Peyer's patch (tissue), 4 donors: Measurements from ENCODE around the gene PLAA. TPM values are rescaled to one million over a fixed set of nuclear protein-coding genes. Genes with fewer than 3 reads are reported as not detected.
"Not testable (repeated sequence)": the region's sequence is repeated elsewhere in the genome, so short reads cannot be mapped to it uniquely, and the experiment has no call there.

Experiments used
- DNase-seq, 3 donors: peaks; one replicate each; pipeline ENCODE4 v3.0.0-alpha.2; 2017 to 2019
- H3K27ac ChIP-seq, 4 donors: fragments of 200-600 bp; sonication (generic); one replicate each; pipeline ENCODE4 v1.5.1; 2016 to 2019
- H3K27me3 ChIP-seq, 2 donors: fragments of 200-600 bp; sonication (generic); one replicate each; pipeline ENCODE4 v1.5.1; 2019
- H3K36me3 ChIP-seq, 3 donors: fragments of 200-600 bp; sonication (generic); one replicate each; pipeline ENCODE4 v1.5.1; 2016 to 2019
- H3K4me1 ChIP-seq, 4 donors: fragments of 200-600 bp; sonication (generic); one replicate each; pipeline ENCODE4 v1.5.1; 2016 to 2019
- H3K4me3 ChIP-seq, 4 donors: fragments of 200-600 bp; sonication (generic); 1 replicate in 3 of 4; 2 replicates in 1 of 4; pipeline ENCODE4 v1.5.1; 2016 to 2019; ENCODE audit warnings: mild to moderate bottlenecking in 1 of 4
- H3K9me3 ChIP-seq, 4 donors: fragments of 200-600 bp; sonication (generic); one replicate each; pipeline ENCODE4 v1.5.1; 2016 to 2019; ENCODE audit warnings: mild to moderate bottlenecking in 1 of 4
- POLR2A ChIP-seq, 2 donors: fragments of 450-650 bp; IDR thresholded peaks; one replicate each; pipeline ENCODE4 v1.5.1; 2017; ENCODE audit warnings: antibody characterized with exemption in 2 of 2, mild to moderate bottlenecking in 2 of 2, moderate library complexity in 2 of 2
- small RNA-seq, 2 donors: library from RNA; depleted of rRNA; stranded (forward); fragments of <200 nt; gene quantifications; one replicate each; pipeline ENCODE3, GENCODE V24; 2016
- total RNA-seq, 4 donors: library from RNA; depleted of rRNA; stranded (reverse); fragments of >200 nt; gene quantifications; one replicate each; pipeline ENCODE4 v1.1.0, GENCODE V29; 2016
- TF ChIP-seq, protein P1 (sequence below), 6 experiments: fragments of 450-650 bp in 4 of 6; fragments of 200-600 bp in 2 of 6; sonication (generic) in 1 of 6; IDR thresholded peaks; one replicate each; pipeline ENCODE4 v1.5.1; 2017 to 2019; ENCODE audit warnings: antibody characterized with exemption in 6 of 6, mild to moderate bottlenecking in 3 of 6, moderate library complexity in 1 of 6

PLAA gene
- total RNA-seq, 4 donors from 2014 or later = 16.3 to 30.5 (median 22.8) TPM

GRCh38 chr9:26882154-26882553 lies 64.9 kb downstream of the PLAA start:
- Histone ChIP-seq H3K4me3 (no peak overlapping the region), H3K4me1 (no peaks in the 10 kb centered on the region), H3K36me3 (peaks cover 0 to 59% (median 3%) of the 10 kb centered on the region in 3 donors), H3K27ac (no peak overlapping the region), H3K9me3 (no peaks in the 10 kb centered on the region), H3K27me3 (no peaks in the 10 kb centered on the region)
- no peak for DNase-seq
- no peak for TF ChIP-seq POLR2A (IDR thresholded peaks at IDR 0.05)
- TF ChIP-seq, protein P1, sequence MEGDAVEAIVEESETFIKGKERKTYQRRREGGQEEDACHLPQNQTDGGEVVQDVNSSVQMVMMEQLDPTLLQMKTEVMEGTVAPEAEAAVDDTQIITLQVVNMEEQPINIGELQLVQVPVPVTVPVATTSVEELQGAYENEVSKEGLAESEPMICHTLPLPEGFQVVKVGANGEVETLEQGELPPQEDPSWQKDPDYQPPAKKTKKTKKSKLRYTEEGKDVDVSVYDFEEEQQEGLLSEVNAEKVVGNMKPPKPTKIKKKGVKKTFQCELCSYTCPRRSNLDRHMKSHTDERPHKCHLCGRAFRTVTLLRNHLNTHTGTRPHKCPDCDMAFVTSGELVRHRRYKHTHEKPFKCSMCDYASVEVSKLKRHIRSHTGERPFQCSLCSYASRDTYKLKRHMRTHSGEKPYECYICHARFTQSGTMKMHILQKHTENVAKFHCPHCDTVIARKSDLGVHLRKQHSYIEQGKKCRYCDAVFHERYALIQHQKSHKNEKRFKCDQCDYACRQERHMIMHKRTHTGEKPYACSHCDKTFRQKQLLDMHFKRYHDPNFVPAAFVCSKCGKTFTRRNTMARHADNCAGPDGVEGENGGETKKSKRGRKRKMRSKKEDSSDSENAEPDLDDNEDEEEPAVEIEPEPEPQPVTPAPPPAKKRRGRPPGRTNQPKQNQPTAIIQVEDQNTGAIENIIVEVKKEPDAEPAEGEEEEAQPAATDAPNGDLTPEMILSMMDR (IDR thresholded peaks at IDR 0.05) = no peak

GRCh38 chr9:26880262-26880661 lies 66.8 kb downstream of the PLAA start:
- peaks cover 0 to 56% (median 3%) of the 10 kb centered on the region in 3 donors for H3K36me3 ChIP-seq
- TF ChIP-seq, protein P1 (IDR thresholded peaks at IDR 0.05) = no peak
- no peak for TF ChIP-seq POLR2A (IDR thresholded peaks at IDR 0.05)

GRCh38 chr9:26875155-26875554 lies 71.9 kb downstream of the PLAA start:
- not testable (repeated sequence) for H3K9me3 ChIP-seq, H3K4me1 ChIP-seq, H3K4me3 ChIP-seq, H3K27ac ChIP-seq, DNase-seq, H3K27me3 ChIP-seq
- peaks cover 0 to 28% (median 0%) of the 10 kb centered on the region in 3 donors for H3K36me3 ChIP-seq

More at GRCh38 chr9:26880262-26880661, 66.8 kb downstream of the PLAA start:
- no peak for DNase-seq
- no peak overlapping the region for H3K27ac ChIP-seq
- H3K4me3 ChIP-seq = no peak overlapping the region
- no peaks in the 10 kb centered on the region for H3K9me3 ChIP-seq
- H3K27me3 ChIP-seq = no peaks in the 10 kb centered on the region
- no peaks in the 10 kb centered on the region for H3K4me1 ChIP-seq

GRCh38 chr9:26870292-26870691 lies 76.8 kb downstream of the PLAA start:
- H3K4me3 ChIP-seq = no peak overlapping the region
- no peaks in the 10 kb centered on the region for H3K27me3 ChIP-seq
- no peak for DNase-seq
- no peak overlapping the region for H3K27ac ChIP-seq
- no peaks in the 10 kb centered on the region for H3K9me3 ChIP-seq
- peaks cover 0 to 23% (median 0%) of the 10 kb centered on the region in 3 donors for H3K36me3 ChIP-seq
- TF ChIP-seq POLR2A (IDR thresholded peaks at IDR 0.05) = no peak
- TF ChIP-seq, protein P1 (IDR thresholded peaks at IDR 0.05) = no peak
- no peaks in the 10 kb centered on the region for H3K4me1 ChIP-seq

- Histone ChIP-seq H3K4me3 (no peak overlapping the region), H3K9me3 (no peaks in the 10 kb centered on the region), H3K27me3 (no peaks in the 10 kb centered on the region)
These were observed 84.0 kb downstream of the PLAA start for GRCh38 chr9:26863074-26863473.

GRCh38 chr9:26856413-26857032 lies 90.5 kb downstream of the PLAA start:
- Histone ChIP-seq H3K4me1 (no peaks in the 10 kb centered on the region), H3K27me3 (no peaks in the 10 kb centered on the region), H3K27ac (no peak overlapping the region), H3K9me3 (no peaks in the 10 kb centered on the region), H3K36me3 (peaks cover 0 to 39% (median 0%) of the 10 kb centered on the region in 3 donors), H3K4me3 (no peak overlapping the region)
- TF ChIP-seq, protein P1 (IDR thresholded peaks at IDR 0.05) = peak in 4 of 6 experiments; percentile 31 to 79 (median 76)
- TF ChIP-seq POLR2A (IDR thresholded peaks at IDR 0.05) = no peak
- peak in 1 of 3 donors; percentile 76 for DNase-seq

More at GRCh38 chr9:26863074-26863473, 84.0 kb downstream of the PLAA start:
- no peaks in the 10 kb centered on the region for H3K4me1 ChIP-seq
- TF ChIP-seq, protein P1 (IDR thresholded peaks at IDR 0.05) = peak in 3 of 6 experiments; percentile 10 to 26 (median 24)
- no peak for TF ChIP-seq POLR2A (IDR thresholded peaks at IDR 0.05)
- H3K36me3 ChIP-seq = peaks cover 0 to 19% (median 0%) of the 10 kb centered on the region in 3 donors
- H3K27ac ChIP-seq = no peak overlapping the region
- DNase-seq = no peak

Small RNA genes within 50 kb of the gene (small RNA-seq; reads per million reads assigned to genes)
- gene RN7SL100P = 0 reads per million in 2 donors

Other genes with a start within 250 kb of the PLAA start
- gene CAAP1, start 54.4 kb downstream of the PLAA start, total RNA-seq = 10 to 100 TPM; 16.5 to 47.0 (median 24.7) TPM
- 10 to 100 TPM in 1 of 4 donors, 1 to 10 TPM in 3; 7.7 to 26.4 (median 8.7) TPM for gene IFT74, start 9.2 kb upstream of the PLAA start, total RNA-seq
- 100 to 1,000 TPM in 1 of 4 donors, 10 to 100 TPM in 2, 1 to 10 TPM in 1; 6.6 to 102 (median 54.4) TPM for gene LRRC19, start 58.4 kb upstream of the PLAA start, total RNA-seq
- gene TEK, start 162.0 kb upstream of the PLAA start, total RNA-seq = 10 to 100 TPM in 1 of 4 donors, 1 to 10 TPM in 3; 3.0 to 22.3 (median 4.3) TPM